Sciatic nerve (tissue), 2 donors: Measurements from ENCODE around the gene TMEM184B. TPM values are rescaled to one million over a fixed set of nuclear protein-coding genes. Genes with fewer than 3 reads are reported as not detected.

Experiments
- ATAC-seq: fragments of 200-7000 bp; cut with Tn5 transposase; one replicate; pipeline ENCODE4 v1.9.1; 2020; ENCODE audit warnings: mild to moderate bottlenecking, moderate library complexity
- DNase-seq: peaks from one replicate; pipeline ENCODE4 v3.0.0-alpha.2; 2020; ENCODE audit warnings: low spot score
- intact Hi-C: fragments of 100-400 bp; cut with DNase I; formaldehyde crosslinking; loops from one replicate; pipeline ENCODE4 v1.14.2; 2022
- total RNA-seq: library from RNA; stranded (reverse); fragmentation: NEBNext Ultra II Directional; extraction: Animal tissue kit (Norgen Biotek cat#: 25700); gene quantifications from one replicate; pipeline ENCODE4 v1.2.1, GENCODE V29; 2021
- donor health status: DM: no; HTN: no; CAD: no.
- donor health status: DM: no; HTN: no; CAD: no.

TMEM184B gene
- total RNA-seq, 1 donor from 2014 or later, result 72.7 TPM

- ATAC-seq (no peak), DNase-seq (no peak)
- intact Hi-C loops, result no loop called here
Observed at GRCh38 chr22:38290347-38290746, 17.5 kb upstream of the TMEM184B start.

- intact Hi-C loops, result no loop called here
- peak; percentile 34 for ATAC-seq
- no peak for DNase-seq
Observed at GRCh38 chr22:38289583-38290082, 16.8 kb upstream of the TMEM184B start.

GRCh38 chr22:38286915-38287669, 14.3 kb upstream of the TMEM184B start:
- intact Hi-C loops, result no loop called here
- no peak for ATAC-seq
- DNase-seq, result no peak

GRCh38 chr22:38285018-38285417, 12.2 kb upstream of the TMEM184B start:
- ATAC-seq (no peak), DNase-seq (no peak)
- intact Hi-C loops, result no loop called here

- intact Hi-C loops, result no loop called here
- peak; percentile 86 for ATAC-seq
- no peak for DNase-seq
Observed at GRCh38 chr22:38284042-38284402, 11.2 kb upstream of the TMEM184B start.

- ATAC-seq, result no peak
- no peak for DNase-seq
- intact Hi-C loops, result no loop called here
Observed at GRCh38 chr22:38282397-38282796, 9.6 kb upstream of the TMEM184B start.

- intact Hi-C loops, result no loop called here
- ATAC-seq, result no peak
Observed at GRCh38 chr22:38276166-38276565, 3.4 kb upstream of the TMEM184B start.

GRCh38 chr22:38273135-38273826, 471 bp upstream of the TMEM184B start:
- intact Hi-C loops, result no loop called here
- ATAC-seq, result peak; percentile 38
- DNase-seq, result no peak

More at GRCh38 chr22:38276166-38276565, 3.4 kb upstream of the TMEM184B start:
- no peak for DNase-seq

GRCh38 chr22:38271927-38272372, 860 bp downstream of the TMEM184B start:
- ATAC-seq (peak; percentile 13), DNase-seq (no peak)
- intact Hi-C loops, result no loop called here

- ATAC-seq (no peak), DNase-seq (no peak)
- intact Hi-C loops, result no loop called here
Observed at GRCh38 chr22:38271101-38271500, 1.7 kb downstream of the TMEM184B start.

GRCh38 chr22:38270091-38270992, 2.5 kb downstream of the TMEM184B start:
- no peak for DNase-seq
- ATAC-seq, result no peak
- intact Hi-C loops, result no loop called here

GRCh38 chr22:38269466-38269865, 3.3 kb downstream of the TMEM184B start:
- intact Hi-C loops, result no loop called here
- ATAC-seq (no peak), DNase-seq (no peak)

GRCh38 chr22:38267086-38267485, 5.7 kb downstream of the TMEM184B start:
- DNase-seq (no peak), ATAC-seq (peak; percentile 55)
- intact Hi-C loops, result no loop called here

GRCh38 chr22:38266120-38266519, 6.7 kb downstream of the TMEM184B start:
- DNase-seq, result no peak
- peak; percentile 40 for ATAC-seq
- intact Hi-C loops, result no loop called here

GRCh38 chr22:38264322-38264843, 8.4 kb downstream of the TMEM184B start:
- DNase-seq (no peak), ATAC-seq (no peak)
- intact Hi-C loops, result no loop called here

GRCh38 chr22:38262051-38262795, 10.6 kb downstream of the TMEM184B start:
- intact Hi-C loops, result no loop called here
- peak; percentile 36 for ATAC-seq
- no peak for DNase-seq

GRCh38 chr22:38260761-38261681, 11.8 kb downstream of the TMEM184B start:
- DNase-seq (no peak), ATAC-seq (peak; percentile 27)
- intact Hi-C loops, result no loop called here
